ENCODE results near the gene TMX1. TPM values are rescaled to one million over a fixed set of nuclear protein-coding genes. Genes with fewer than 3 reads are reported as not detected.

Gene TMX1
- total RNA-seq, 1 donor from 2014 or later = 31.4 TPM

- Mint-ChIP-seq H3K27me3 (no peaks in the 10 kb centered on the region), H3K9me3 (no peaks in the 10 kb centered on the region), H3K27ac (no peak overlapping the region), H3K4me1 (ENCODE audit: unreplicated experiment) (no peaks in the 10 kb centered on the region), H3K4me3 (no peak overlapping the region), H3K36me3 (no peaks in the 10 kb centered on the region)
- DNase-seq (ENCODE audit: extremely low spot score, unreplicated experiment) = no peak
- no peak for TF ChIP-seq CTCF (conservative IDR thresholded peaks at IDR 0.05)
Measured at GRCh38 chr14:51228890-51229289, 11.2 kb upstream of the TMX1 start.

- Mint-ChIP-seq H3K36me3 (no peaks in the 10 kb centered on the region), H3K4me3 (no peak overlapping the region), H3K27ac (no peak overlapping the region), H3K27me3 (no peaks in the 10 kb centered on the region), H3K9me3 (no peaks in the 10 kb centered on the region), H3K4me1 (ENCODE audit: unreplicated experiment) (no peaks in the 10 kb centered on the region)
- no peak for TF ChIP-seq CTCF (conservative IDR thresholded peaks at IDR 0.05)
- no peak for DNase-seq (ENCODE audit: extremely low spot score, unreplicated experiment)
Measured at GRCh38 chr14:51236314-51236713, 3.7 kb upstream of the TMX1 start.

- DNase-seq (ENCODE audit: extremely low spot score, unreplicated experiment) = no peak
- H3K27ac Mint-ChIP-seq = no peak overlapping the region
- no peaks in the 10 kb centered on the region for H3K27me3 Mint-ChIP-seq
- peaks cover 19% of the 10 kb centered on the region for H3K4me1 Mint-ChIP-seq (ENCODE audit: unreplicated experiment)
- no peak for TF ChIP-seq CTCF (conservative IDR thresholded peaks at IDR 0.05)
- H3K9me3 Mint-ChIP-seq = no peaks in the 10 kb centered on the region
- no peak overlapping the region for H3K4me3 Mint-ChIP-seq
- H3K36me3 Mint-ChIP-seq = peaks cover 12% of the 10 kb centered on the region
Measured at GRCh38 chr14:51240804-51241380, 845 bp downstream of the TMX1 start.

- Mint-ChIP-seq H3K27ac (peak overlapping the region; percentile 19), H3K9me3 (no peaks in the 10 kb centered on the region), H3K27me3 (no peaks in the 10 kb centered on the region), H3K4me3 (peak overlapping the region; percentile 77), H3K36me3 (peaks cover 19% of the 10 kb centered on the region), H3K4me1 (ENCODE audit: unreplicated experiment) (peaks cover 19% of the 10 kb centered on the region)
- no peak for DNase-seq (ENCODE audit: extremely low spot score, unreplicated experiment)
- no peak for TF ChIP-seq CTCF (conservative IDR thresholded peaks at IDR 0.05)
Measured at GRCh38 chr14:51242545-51243490, 2.8 kb downstream of the TMX1 start.

GRCh38 chr14:51244591-51244990, 4.5 kb downstream of the TMX1 start:
- peaks cover 24% of the 10 kb centered on the region for H3K36me3 Mint-ChIP-seq
- TF ChIP-seq CTCF (conservative IDR thresholded peaks at IDR 0.05) = no peak

More at GRCh38 chr14:51244591-51244990, 4.5 kb downstream of the TMX1 start:
- DNase-seq (ENCODE audit: extremely low spot score, unreplicated experiment) = no peak
- H3K9me3 Mint-ChIP-seq = no peaks in the 10 kb centered on the region
- peaks cover 19% of the 10 kb centered on the region for H3K4me1 Mint-ChIP-seq (ENCODE audit: unreplicated experiment)
- H3K4me3 Mint-ChIP-seq = no peak overlapping the region
- no peaks in the 10 kb centered on the region for H3K27me3 Mint-ChIP-seq
- no peak overlapping the region for H3K27ac Mint-ChIP-seq
